C1 segment of cervical spinal cord (tissue), 14 donors: ENCODE measurements around the gene ITGA11.

Experiments used
- DNase-seq, 14 donors: peaks; one replicate each; lab custom pipeline; 2025; lab: John Stamatoyannopoulos, UW

The ITGA11 gene

DNA sequence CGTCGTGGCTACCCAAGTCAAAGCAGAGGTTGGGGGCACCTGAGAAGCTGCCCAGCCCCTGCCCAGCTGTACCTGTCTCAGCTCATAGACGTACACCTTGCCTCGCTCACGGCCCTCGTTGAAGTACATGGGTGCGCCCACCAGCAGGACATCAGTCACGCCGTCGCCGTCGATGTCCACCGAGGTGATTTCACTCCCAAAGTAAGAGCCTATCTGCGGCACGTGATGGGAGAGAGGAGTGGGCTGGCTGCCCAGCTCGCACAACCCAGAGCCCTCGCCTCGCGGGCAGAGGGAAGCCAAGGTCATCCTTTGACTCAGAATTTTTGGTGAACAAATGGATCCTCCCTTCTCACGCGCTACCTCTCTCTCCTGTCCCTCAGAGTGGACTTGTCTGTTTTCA is 99.7 kb downstream of the ITGA11 start:
- DNase-seq = no peak

DNA sequence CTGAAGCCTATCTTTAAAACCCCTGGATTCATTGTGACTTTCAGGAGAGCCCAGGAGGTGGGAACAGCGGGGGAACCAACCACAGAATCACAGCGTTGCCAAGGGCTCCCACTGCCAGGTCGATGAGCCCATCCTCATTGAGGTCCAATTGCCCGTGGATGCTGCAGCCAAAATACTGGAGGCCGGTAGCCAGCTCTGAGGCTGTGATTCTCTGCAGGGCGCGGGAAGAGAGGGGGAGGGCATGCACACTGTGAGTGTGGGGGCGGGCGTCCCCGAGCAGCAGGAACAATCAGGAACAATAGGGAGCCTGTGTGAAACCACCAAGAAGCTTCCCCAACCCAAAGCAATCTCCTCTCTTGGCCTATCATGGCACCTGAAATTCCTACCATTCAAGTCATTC is 101.1 kb downstream of the ITGA11 start:
- peak in 11 of 14 donors; percentile 6 to 79 (median 32) for DNase-seq

DNA sequence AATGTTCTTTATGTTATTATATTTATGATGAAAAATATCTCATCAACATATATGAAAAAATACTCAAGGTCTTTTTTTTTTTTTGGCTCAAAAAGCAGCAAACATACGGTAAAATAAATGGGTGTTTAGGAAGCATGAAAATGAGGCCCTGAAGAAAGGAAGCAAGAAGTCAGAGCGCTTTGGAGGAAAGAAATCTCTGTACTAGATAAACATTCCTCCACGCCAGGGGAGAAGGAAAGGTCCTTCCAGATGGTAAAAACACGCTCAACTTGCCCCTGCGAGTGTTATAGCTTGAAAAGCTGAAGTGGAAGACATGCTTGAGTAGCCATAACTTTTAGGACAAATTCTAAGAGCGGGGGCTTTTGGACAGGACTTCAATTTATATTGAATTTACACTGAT is 101.5 kb downstream of the ITGA11 start:
- peak in 1 of 14 donors; percentile 25 for DNase-seq

DNA sequence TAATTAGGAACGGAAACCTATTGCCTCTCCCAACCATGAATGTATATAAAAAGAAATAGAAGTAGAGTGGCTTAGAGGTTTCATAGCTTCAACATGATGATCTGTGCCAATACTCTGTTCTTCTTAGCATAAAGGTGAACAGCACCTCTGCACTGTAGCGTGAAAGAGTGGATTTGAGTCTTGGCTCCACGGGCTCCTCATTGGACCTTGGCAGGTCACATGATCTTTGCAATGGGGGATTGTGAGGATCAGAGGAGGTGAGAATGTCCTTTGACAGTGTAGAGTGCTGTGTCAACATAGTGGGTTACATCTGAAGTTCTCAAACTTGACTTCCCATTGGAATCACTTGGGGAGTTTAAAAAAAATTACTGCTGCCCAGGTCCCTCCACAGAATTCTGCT is 103.0 kb downstream of the ITGA11 start:
- DNase-seq = no peak

DNA sequence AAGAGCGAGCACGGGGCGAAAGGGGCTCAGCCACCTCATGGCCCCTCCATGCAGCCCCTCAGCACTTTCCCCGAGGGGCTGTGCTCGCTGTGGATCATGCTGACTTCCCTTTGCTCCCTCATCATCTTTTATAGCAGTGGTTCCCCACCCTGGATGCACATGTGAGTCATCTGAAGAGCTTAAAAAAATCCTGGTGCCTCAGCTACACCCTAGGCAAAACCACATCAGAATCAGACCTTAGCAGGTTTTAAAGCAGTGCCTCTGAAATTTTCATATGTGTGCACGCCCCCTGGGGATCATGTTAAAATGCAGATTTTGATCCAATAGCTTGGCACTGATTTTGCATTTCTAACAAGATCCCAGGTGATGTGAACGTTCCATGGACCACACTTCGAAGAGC is 103.5 kb downstream of the ITGA11 start:
- no peak for DNase-seq

DNA sequence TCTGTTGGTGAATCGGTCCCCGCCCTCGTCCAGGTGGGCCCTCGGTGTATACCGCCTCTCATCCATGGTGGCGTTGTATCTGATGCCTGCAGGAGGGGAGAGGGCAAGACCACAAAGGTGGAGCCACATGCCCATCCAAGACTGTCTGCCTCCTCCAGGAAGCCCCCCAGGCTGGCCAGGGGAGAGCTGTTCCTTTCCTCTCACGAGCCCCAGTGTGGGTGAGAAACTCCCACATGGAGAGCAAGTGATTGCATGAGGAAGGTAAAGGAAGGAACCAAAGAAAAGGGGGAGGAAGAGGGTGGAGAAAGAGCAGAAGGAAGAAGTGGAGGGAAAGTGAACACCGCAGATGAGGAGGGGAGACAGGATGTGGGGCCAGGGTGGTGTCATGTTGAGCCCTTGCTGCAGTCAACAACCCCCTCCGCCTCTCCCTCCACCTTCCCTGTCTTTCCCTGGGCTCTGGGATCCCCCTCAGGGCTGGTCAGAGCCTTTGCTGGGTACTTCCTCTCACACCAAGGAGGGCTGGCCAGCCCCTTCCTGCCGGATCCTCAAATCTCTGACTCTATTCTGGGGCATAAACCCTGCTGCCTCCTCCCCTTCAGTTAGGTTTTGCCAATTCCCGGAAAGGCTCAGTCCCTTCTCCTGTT is 105.1 kb downstream of the ITGA11 start:
- DNase-seq = no peak

DNA sequence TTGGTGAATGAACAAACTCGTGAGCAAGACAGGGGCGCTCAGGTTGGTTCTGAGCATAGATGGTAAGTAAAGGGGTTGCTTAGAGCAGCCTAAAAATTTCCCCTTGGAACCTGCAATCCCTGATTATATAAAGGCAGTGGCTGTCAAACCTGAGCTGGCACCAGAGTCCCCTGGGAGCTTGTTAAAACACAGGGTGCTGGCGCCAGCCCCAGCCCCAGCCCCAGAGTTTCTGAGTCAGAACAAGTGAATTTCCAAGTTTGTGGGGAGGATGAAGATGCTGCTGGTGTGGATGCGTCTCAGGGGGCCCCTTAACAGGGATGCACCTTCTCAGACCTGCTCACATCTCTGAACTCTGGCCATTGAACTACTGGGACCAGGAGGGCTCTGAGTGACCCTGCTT is 106.2 kb downstream of the ITGA11 start:
- DNase-seq = no peak

DNA sequence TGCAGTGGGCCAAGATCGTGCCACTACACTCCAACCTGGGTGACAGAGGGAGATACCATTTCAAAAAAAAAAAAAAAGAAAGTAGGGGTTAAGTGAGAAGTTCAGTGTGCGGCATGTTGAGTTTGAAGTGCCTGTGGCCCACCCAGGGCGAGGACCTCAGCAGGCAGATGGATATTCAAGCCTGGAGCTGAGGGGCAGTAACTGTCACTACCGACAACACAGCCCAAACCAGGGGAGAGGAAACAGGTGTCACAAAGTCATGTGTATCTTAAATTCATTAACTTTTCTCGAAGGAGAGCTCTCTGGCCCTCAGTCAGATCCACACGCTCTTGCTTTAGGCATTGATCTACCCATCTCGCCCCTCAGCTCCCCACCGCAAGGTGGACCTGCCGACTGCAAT is 109.2 kb downstream of the ITGA11 start:
- DNase-seq = no peak

DNA sequence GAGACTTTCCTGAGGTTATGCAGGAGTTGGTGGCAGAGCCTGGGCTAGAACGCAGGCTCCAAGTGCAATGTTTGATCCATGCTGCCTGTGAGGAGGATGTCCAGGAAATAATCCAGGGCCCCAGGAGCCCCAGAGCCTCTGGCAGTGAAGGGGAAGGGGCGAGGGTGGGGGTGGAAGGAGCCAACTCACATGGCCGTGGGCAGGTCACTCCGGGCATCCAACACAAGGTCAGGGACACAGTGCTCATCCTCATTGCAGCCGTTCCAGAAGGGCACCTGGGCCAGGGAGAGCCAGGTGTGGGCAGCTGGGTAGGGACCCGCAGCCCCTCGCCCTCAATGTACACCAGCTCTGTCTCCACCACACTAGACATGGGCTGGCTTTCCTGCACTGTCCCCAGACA is 110.7 kb downstream of the ITGA11 start:
- no peak for DNase-seq

DNA sequence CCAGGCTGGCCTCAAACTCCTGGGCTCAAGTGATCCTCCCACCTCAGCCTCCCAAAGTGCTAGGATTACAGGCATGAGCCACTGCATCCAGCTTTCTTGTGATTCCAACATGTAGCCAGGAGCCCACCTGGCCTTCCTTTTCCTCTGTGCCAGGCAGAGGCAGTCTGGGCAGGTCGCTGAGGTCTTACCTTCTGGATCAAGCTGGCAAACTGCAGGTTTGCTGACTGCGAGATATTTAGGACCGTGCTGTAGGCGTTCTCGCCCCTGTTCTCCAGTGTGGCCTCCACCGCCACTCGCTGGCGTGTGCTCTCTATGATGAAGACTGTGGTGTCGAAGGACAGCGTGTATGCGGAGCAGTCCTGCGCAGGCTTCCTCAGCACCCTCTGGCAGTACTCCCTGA is 112.0 kb downstream of the ITGA11 start:
- DNase-seq = no peak

DNA sequence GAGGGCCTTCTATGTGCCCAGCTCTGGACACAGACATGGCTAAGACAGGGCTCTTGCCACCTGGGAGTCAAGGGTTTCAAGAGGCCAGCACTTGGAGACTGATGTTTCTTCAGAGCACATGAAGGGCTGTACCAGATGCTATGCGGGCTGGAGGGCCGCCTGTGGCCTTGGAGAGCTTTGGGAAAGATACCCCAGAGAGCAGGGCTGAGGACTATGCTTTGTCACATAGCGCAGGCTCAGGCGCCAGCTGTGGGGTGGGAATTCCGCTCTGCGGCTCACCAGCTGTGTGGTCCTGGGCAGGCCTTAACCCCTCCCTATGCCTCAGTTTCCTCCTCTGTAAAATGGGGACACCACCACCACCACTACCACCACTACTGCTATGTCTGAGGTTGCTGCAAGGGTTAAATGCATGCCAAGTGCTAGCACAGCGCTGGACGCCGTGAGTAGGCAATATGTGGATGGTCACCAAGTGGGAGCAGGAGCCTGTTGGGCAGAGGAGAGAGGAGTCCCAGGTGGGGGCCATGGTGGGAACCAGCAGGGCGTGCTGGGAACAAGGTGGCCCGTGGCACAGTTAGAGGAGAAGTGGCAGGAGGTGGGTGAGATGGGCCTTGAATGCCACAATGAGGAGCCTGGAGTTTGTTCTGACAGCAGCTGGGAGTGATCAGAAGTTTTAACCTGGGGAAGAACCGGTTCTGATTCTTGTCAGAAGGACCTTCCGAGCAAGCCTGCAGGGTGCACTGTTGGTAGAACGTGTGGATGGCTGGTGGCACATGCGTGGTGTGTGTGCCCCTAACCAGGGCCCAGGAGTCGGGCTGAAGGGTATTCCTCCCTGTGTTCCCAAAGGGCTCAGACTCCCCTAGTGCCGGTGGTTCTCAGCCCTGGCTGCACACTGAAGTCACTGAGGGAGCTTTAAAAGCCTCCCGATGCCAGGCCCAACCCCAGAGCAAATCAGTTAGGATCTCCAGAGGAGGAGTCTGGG is 112.7 kb downstream of the ITGA11 start:
- no peak for DNase-seq

DNA sequence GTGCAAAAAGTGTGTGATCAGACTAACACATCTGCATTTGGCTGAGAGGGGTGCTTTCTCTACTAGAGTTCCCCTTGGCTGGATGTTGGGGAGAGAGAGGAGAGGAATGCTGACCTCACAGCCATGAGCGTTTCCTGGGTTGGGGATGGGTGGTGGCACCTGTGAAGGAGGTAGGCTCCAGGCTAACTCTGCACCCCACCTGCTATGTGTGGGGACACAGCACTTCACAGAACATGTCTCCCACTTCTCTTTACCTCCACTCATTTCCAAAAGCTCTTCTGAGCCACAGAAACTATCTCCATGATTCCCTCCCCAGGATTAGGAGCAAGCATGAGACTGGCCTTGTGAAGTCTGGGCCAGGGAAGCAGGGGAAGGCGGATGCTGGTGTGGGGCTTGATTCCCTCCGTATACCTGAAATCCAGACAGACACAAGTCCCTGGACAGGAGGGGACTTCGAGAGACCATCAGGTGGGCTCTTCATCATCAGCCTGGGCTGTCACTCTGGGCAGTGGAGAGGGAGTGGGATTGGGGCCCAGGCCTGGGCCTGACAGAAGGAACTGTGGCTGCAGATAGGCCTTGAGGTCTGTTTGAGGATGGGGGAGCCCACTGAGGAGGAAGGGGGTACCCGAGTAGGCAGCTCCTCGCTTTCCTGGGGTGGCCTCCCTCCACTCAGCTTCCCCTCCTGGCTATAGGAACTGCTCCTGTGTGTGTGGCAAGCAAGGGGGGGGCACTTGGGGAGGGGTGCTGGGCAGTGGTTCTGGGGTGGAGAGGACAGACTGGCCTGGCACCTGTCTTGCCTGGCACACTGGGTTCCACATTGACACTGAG is 113.7 kb downstream of the ITGA11 start:
- no peak for DNase-seq

DNA sequence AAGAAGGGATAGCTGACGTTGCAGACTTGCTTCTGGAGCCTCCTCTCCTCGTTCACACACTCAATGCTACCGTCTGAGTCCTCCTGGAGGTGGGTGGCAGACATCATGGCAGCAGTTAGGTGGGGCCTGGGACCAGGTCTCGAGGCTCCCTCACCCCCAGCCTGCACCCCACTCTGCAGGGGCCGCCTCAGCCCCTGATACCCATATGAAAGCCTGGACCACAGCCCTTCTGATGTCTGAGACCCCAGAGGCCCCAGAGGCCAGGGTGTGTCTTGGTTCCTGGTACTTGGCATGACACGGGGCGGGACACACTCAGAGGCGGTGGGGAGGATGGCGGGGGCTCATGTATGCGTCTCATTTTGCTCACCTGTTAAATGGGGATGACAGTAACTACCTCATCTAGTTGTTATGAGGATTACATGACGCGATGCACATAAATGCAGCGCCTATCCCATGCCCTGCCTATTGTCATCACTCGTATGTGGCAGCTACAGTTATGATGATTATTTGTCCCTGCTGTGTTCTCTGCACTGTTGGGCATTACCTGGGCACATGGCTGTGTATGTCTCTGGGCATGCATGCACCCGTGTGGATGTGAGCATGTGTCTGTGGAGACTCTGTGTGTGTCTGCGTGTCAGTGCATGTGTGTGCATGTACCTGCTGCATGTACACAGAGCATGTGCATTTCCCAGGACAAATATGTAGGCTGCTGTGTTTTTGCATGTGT is 114.5 kb downstream of the ITGA11 start:
- no peak for DNase-seq

DNA sequence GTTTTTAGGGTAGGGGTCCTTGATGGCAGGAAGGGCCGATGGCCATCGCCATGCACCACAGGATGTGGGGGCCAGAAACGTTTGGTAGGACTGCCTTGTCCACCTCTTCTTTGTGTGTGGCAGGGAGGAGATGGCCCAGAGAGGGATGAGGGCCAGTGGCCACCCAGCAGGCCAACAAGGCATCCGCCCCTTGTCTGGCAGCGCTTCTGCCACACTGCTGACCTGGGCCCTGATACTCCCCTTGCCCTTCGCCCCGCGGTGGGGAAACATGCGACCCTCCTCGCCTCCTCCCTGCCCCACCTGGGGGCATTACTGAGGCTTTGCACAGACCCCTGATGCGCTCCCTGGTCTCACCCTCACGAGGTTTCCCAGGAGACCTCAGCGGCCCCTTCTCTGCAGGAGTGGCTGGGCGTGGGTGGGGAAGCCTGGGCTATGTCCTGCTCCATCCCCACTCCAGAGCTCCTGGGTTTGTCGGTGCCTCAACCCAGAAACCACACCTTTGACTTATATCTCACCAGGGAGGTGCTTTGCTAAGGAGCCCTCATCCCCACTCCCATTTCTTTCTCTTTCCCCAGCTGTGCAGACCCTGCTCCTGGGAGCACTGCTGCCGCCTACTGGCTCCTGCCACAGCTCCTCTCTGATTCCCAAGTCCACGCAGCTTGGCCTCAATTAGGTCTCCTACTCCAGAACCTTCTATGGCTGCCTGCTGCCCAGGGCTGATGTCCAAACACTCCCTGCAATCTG is 115.7 kb downstream of the ITGA11 start:
- no peak for DNase-seq

DNA sequence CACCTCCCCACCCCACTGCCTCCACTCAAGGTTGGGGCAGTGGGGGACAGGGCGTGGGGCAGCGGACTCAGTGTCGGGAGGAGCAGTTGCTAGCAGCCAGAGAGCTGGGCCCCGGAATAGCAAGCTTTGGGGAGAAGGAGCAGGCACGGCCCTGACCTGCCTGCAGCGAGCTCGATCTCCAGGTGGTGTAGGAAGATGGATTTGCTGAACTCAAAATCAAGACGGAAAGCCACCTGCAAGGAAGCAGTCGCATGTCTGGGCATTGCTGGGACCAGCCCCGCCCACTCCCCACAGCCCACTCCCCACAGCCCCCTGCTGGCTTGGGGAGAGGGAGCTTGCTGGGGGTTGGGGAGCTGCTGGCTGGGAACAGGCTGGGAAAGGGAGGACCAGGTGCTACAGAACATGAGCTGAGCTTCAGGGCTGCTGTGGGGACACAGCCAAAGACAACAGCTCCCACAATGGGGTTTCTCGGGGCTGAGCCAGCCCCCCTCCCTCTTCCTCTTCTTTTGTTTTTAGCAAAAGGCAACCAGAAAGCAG is 116.4 kb downstream of the ITGA11 start:
- peak in 1 of 14 donors; percentile 16 for DNase-seq

DNA sequence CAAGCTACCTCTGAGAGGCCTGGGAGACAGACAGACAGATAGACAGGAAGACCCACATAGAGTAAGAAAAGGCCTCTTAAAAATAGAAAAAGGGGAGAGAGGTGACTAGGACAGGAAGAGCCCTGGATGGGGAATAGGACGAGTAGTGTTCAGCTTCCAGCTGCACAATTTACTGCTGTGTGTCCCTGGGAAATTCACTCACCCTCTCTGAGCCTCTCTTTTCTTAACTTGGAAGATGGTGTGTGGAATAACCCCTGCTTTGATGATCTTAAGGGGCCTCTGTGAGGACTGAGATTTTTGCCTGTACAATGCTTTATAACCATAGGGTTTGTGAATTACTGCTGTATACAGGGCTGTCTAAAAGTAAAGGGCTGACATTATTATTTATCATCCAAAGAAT is 116.9 kb downstream of the ITGA11 start:
- DNase-seq = no peak

DNA sequence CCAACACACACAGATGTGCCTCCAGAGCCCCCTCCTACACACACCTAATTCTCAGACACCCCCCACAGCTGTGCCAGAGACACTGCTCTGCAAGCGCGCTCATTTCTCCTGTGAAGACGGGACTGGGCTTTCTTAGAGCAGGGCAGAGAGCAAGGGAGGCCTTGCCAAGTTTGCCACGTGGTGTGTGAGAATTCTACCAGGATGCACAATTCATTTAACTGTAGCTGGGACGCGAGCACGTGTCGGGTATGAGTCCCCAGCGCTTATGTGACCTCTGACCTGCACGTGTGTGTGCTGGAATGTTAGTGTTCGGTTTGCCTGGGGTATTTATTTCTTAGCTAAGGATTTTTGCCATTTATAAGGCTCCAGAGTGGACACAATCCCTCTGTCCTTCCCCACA is 117.4 kb downstream of the ITGA11 start:
- no peak for DNase-seq

DNA sequence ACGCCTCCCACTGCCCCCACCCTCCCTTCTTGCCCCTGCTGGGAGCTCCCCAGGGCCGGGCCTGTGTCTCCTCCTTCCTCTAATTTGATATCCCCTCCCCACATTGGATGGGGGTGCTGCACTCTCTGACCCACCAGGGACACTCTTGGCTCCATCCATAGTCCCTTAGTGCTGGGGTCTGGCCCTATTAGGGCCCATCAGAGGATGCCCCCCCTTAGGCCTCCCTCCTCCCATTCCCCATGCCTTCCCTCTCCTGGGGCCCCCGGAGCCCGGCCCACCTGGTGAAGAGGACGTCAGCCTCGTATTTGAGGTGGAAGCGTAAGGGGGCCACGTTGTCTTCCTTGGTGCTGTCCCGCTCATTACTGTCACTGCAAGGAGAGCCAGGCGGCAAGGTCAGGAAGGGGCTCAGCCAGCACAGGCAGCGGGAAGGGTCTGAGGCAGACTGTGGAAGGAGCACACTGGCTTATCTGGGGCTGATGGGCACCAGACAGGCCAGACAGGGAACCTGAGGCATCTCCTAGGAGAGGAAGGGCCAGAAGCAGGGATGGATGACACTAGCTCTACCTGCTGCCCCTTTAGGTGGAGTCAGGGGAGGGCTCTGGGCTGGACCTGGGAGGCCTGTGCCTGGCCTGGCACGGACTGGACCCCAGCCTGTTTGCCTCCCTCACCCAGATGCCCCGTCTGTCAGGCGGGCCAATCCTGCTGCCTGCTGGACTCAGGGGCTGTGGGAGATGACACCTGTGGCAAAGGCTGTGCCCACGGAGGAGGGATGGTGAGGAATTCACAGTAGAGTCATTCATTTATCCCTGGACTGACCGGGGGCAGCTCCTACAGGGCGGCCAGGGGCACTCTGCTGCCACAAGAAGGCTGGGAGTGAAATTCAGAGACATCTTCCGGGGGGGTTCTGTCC is 118.2 kb downstream of the ITGA11 start:
- DNase-seq = no peak

DNA sequence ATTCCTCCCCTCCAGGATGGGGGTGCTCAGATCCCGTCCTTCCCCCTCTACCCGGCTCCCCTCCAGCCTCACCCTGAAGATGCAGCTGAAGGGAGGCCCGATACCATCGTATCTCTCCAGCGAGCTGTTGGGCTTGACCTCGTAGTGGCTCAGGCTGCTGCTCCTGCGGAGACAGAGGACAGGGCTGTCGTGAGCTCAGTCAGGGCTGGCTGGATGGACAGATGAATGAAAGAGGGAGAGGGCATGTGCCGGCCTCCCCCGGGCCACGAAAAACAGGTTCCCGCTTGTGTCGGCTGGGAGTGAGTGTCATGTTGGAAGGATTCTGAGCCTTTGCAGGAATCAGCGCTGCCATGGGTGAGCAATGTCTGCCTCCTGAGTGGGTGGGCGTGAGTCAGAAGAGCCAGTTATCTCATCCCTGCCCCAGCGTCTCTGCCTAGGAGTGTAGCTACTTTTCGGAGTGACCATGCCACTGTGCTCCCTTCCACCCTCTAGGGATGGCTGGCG is 119.2 kb downstream of the ITGA11 start:
- DNase-seq = no peak
